Subcutaneous abdominal adipose tissue (tissue), 5 donors: ENCODE measurements around the gene TBC1D10B.

Experiments used
- H3K27ac ChIP-seq: one replicate; pipeline ENCODE4 v1.7.0; 2013; ENCODE audit warnings: low read depth, mild to moderate bottlenecking, inconsistent platforms, low read length, moderate library complexity
- H3K27me3 ChIP-seq, 5 donors: one replicate each; pipeline ENCODE4 v1.7.0; 2013; ENCODE audit warnings: low read length in 5 of 5, inconsistent platforms in 1 of 5; ENCODE audit not compliant: control insufficient read depth in 5 of 5, insufficient read depth in 4 of 5
- H3K36me3 ChIP-seq, 5 donors: one replicate each; pipeline ENCODE4 v1.7.0; 2013; ENCODE audit warnings: low read length in 5 of 5; ENCODE audit not compliant: control insufficient read depth in 5 of 5, insufficient read depth in 5 of 5
- H3K4me1 ChIP-seq, 5 donors: one replicate each; pipeline ENCODE4 v1.7.0; 2013; ENCODE audit warnings: low read length in 5 of 5, mild to moderate bottlenecking in 3 of 5, moderate library complexity in 1 of 5; ENCODE audit not compliant: control insufficient read depth in 5 of 5, insufficient read depth in 5 of 5
- H3K4me3 ChIP-seq, 5 donors: one replicate each; pipeline ENCODE4 v1.7.0; 2013; ENCODE audit warnings: low read length in 5 of 5, low read depth in 1 of 5
- H3K9ac ChIP-seq, 5 donors: one replicate each; pipeline ENCODE4 v1.7.0; 2013; ENCODE audit warnings: low read length in 5 of 5, mild to moderate bottlenecking in 4 of 5, moderate library complexity in 3 of 5
- H3K9me3 ChIP-seq, 5 donors: one replicate each; pipeline ENCODE4 v1.7.0; 2013; ENCODE audit warnings: low read length in 5 of 5; ENCODE audit not compliant: control insufficient read depth in 5 of 5
- donor health status: healthy.
- donor health status: healthy.
- donor health status: healthy.
- donor health status: healthy.
- donor health status: healthy.

TBC1D10B gene

DNA sequence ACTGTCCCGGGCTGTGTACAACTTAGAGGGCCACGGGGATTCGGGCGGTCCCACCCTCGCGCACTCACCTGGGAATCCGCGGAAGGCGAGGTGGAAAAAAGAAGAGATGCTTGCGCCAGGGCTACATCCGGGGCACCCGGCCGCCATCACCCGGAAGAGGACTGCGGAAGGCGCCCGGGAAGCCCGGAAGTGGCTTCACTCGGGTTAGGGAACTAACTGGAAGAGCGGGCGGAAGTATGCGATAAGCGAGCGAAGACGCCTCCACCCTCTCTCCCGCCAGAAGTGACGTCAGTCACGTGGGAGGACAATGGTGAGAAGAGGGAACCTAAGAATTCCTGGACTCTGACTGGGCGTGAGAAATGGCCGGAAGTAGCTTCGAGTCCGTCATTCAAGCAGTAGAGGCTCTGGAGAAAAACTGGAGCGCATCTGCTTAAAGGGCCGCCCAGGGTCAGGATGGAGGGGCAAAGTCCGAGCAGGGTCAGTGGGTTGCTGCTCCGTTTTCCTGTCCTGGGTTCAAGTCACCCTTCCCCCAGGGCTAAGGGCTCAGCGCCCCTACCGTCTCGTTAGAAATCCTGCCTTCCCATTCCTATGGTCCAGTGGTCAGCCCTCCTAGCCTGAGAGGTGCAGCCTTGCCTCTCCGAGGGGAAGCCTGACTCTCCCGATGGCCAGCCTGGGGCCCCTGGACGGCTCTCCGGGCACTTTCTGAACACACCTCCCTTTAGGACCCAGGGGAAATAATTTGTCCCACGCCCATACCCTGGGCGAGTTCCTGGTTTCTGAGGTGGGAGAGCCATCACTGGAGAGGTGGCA is 14.9 kb downstream of the TBC1D10B start, which contains the start of gene CD2BP2:
Gene CD2BP2 (minus strand): TSS at position 165 of the 810 bp plus-strand sequence. CDS start 627 bp downstream, outside the sequence.
- Histone ChIP-seq H3K36me3 (peaks cover 0 to 74% (median 61%) of the 10 kb centered on the region in 5 donors), H3K9me3 (no peaks in the 10 kb centered on the region), H3K4me1 (peaks cover 14 to 62% (median 51%) of the 10 kb centered on the region in 5 donors), H3K27ac (peak within 1 kb of the TSS; percentile 97), H3K9ac (peak within 1 kb of the TSS; percentile 74 to 98 (median 94)), H3K4me3 (peak within 1 kb of the TSS; percentile 87 to 98 (median 92)), H3K27me3 (peaks cover 0 to 8% (median 0%) of the 10 kb centered on the region in 5 donors)

DNA sequence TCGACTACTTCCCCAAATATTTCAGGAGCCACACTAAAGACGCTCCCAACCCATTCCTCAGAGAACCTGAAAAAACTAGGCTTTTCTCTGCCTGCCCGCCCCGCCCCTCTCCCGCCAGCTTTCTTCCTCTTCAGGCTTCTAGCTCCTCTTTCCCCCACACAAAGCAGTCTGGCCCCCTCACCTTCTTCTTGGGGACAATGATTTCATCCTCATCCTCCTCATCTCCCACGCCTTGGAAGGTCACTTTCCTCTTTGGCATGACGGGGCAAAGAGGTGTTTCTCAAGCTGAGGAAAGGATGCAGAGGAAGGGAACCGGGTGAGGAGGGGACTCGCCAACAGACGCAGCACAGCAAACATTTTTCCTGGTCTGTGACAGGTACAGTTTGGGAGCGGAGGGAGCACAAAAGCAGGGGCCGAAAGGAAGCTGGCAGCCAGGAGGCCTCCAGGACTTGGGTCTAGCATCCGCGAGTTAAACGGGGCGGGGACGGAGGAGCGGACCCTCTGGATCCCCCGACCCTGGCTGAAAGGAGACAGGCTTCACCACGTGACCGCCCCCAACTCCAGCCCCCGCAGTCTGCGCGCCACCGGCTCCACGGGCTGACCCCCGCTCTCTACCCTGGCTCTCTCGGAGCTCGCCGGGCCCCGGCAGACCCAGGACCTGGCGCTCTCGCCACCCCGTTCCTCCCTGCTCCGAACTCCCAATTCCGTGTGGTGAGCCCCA is 15.7 kb downstream of the TBC1D10B start:
- peaks cover 0 to 70% (median 56%) of the 10 kb centered on the region in 5 donors for H3K36me3 ChIP-seq
- peaks cover 14 to 62% (median 51%) of the 10 kb centered on the region in 5 donors for H3K4me1 ChIP-seq
- H3K27ac ChIP-seq, result peak overlapping the region; percentile 97
- H3K9ac ChIP-seq, result peak overlapping the region; percentile 74 to 95 (median 83)
- H3K9me3 ChIP-seq, result no peaks in the 10 kb centered on the region
- peaks cover 0 to 8% (median 0%) of the 10 kb centered on the region in 5 donors for H3K27me3 ChIP-seq
- H3K4me3 ChIP-seq, result peak overlapping the region; percentile 87 to 98 (median 92)

DNA sequence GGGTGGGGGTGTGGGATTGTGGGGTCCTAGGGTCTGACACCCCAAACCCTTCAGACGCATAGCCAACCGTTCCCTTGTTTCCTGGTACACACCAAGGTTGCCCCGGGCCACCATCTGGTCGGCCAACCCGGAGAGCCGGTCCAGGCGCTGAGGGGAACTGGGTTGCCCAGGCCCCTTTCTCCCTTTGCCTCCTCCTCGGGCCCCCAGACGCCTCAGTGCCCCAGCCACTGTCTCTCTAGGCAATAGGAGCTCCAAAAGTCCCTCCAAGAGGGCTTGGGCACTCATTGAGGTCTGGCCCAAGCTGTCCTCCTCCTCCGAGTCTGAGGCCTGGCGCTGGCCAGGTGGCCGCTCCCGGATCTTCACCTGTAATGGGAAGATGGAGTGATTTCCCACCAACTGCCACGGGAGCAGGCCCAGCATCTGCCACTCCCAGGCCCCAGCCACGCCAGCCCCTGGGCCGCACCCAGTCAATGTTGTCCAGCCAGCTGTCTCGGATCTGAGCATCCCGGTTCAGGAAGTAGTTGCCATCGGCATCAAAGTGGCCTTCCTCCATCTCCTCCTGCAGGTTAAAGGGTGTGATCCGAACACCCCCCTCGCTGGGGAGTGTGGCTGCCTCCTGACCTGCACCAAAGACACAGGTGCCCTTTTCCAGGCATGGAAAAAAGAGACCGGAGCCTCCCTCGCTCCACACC is 16.7 kb downstream of the TBC1D10B start:
- peak overlapping the region in 1 of 5 donors; percentile 88 for H3K4me3 ChIP-seq
- H3K9me3 ChIP-seq, result no peaks in the 10 kb centered on the region
- peaks cover 14 to 62% (median 51%) of the 10 kb centered on the region in 5 donors for H3K4me1 ChIP-seq
- H3K9ac ChIP-seq, result peak overlapping the region in 4 of 5 donors; percentile 77 to 95 (median 88)
- peaks cover 0 to 60% (median 46%) of the 10 kb centered on the region in 5 donors for H3K36me3 ChIP-seq
- peak overlapping the region; percentile 97 for H3K27ac ChIP-seq
- peaks cover 0 to 8% (median 0%) of the 10 kb centered on the region in 5 donors for H3K27me3 ChIP-seq

DNA sequence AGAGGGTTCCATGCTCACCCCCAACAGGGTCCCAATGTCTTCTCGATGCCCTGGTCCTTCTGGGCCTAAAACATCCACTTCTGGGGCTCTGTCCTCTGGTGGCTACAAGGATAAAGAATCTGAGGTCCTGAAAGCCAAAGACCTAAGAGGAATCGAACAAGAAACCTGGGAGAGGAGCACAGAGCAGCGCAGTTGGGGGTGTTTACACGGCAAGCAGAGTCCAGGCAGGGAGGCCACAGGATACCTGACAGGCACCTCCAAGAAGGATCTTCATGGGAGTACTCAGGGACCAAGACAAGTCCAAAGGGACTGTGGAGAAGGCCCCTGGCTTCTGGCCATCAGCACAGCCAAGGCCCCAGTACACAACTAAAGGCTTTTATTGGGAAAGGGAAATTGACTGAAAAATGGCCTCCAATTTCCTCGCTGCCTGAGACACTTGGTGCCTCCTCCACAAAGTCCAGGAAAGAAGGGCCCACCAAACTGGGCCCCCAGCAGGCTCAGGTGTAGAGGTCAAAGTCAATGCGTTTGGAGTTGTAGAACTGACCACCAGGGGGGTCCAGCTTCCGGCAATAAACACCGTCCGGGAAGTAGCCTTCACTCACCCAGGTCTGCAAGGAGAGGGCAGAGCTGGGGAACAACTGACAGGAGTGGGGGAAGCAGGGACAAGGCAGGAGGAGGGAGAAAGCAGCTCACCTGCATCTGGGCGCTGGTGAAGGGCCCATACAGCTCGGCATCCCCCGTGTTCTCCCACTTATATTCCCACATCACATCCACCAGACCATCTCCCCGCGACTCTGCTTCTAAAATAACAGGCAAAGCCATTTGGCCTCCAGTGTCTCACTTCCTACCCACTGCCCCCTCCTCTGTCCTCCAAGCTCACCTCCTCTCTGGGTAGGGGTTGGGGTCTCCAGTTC is 17.5 kb downstream of the TBC1D10B start:
- peaks cover 0 to 52% (median 38%) of the 10 kb centered on the region in 5 donors for H3K36me3 ChIP-seq
- H3K9ac ChIP-seq, result peak overlapping the region in 2 of 5 donors; percentile 48 to 68
- H3K9me3 ChIP-seq, result no peaks in the 10 kb centered on the region
- H3K4me3 ChIP-seq, result no peak overlapping the region
- peaks cover 14 to 62% (median 51%) of the 10 kb centered on the region in 5 donors for H3K4me1 ChIP-seq
- H3K27me3 ChIP-seq, result peaks cover 0 to 8% (median 0%) of the 10 kb centered on the region in 5 donors
- H3K27ac ChIP-seq, result peak overlapping the region; percentile 97

DNA sequence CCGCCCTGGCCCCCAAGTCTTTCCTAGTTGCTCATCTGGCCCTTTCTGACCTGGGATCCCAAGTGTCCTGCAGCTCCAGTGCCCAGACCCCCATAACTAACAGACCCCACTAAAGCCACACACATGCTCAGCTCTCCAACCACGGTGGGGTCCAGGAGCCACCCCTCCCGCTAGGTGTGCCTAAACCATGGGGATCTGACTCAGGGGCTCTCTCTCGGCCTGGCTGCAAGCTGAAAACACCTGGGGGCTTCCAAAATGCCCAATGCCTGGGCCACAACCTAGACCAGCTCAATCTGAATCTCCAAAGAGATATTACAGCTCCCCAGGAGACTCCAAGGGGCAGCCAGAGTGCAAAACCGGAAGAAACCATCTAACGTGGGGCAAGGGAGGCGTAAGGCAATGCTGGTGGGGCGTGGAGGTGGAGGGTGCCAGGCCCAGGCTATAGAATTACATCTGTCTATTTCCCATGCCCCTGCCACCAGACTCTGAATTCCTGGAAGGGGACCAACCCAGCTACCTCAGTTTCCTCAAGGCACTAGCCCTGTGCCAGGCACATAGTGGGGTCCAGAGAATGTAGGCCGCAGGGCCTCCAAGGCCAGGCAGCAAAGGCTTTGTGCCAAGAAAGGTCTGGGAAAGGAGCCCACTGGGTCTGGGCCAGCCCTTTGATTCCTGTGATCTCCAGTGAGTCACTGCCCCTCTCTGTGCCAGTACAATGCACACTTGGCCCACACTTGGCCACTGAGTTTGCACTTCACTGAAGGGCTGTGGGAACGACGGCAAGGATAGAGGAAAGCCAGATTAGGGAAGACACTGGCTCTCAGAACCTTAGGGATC is 18.5 kb downstream of the TBC1D10B start:
- H3K27me3 ChIP-seq, result peaks cover 0 to 8% (median 0%) of the 10 kb centered on the region in 5 donors
- H3K4me1 ChIP-seq, result peaks cover 14 to 55% (median 48%) of the 10 kb centered on the region in 5 donors
- H3K9me3 ChIP-seq, result no peaks in the 10 kb centered on the region
- H3K9ac ChIP-seq, result peak overlapping the region; percentile 26 to 68 (median 37)
- H3K27ac ChIP-seq, result peak overlapping the region; percentile 97
- H3K36me3 ChIP-seq, result peaks cover 0 to 43% (median 31%) of the 10 kb centered on the region in 5 donors
- H3K4me3 ChIP-seq, result no peak overlapping the region

DNA sequence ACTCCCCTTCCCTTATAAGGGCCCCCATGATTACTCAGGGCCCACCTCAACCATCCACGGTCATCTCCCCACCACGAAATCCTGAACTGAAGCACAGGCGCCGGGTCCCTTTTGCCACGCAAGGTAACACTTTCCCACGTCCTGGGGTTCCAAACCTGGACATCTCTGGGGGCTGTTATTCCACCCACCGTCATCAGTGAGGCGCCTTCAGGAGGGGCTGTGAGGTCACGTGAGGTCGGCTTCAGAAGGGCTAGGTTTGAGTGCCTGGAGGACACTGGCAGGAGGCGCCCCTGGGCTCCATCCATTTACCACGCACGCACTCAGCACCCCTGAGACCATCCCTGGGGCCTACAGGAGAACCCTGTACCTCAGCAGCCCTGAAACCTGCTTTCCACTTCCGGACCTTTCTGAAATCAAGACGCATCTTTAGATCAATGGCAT is 19.3 kb downstream of the TBC1D10B start:
- no peak overlapping the region for H3K9ac ChIP-seq
- H3K36me3 ChIP-seq, result peaks cover 0 to 40% (median 31%) of the 10 kb centered on the region in 5 donors
- no peaks in the 10 kb centered on the region for H3K9me3 ChIP-seq
- peaks cover 0 to 8% (median 0%) of the 10 kb centered on the region in 5 donors for H3K27me3 ChIP-seq
- H3K4me3 ChIP-seq, result no peak overlapping the region
- no peak overlapping the region for H3K27ac ChIP-seq
- H3K4me1 ChIP-seq, result peaks cover 14 to 47% (median 41%) of the 10 kb centered on the region in 5 donors

DNA sequence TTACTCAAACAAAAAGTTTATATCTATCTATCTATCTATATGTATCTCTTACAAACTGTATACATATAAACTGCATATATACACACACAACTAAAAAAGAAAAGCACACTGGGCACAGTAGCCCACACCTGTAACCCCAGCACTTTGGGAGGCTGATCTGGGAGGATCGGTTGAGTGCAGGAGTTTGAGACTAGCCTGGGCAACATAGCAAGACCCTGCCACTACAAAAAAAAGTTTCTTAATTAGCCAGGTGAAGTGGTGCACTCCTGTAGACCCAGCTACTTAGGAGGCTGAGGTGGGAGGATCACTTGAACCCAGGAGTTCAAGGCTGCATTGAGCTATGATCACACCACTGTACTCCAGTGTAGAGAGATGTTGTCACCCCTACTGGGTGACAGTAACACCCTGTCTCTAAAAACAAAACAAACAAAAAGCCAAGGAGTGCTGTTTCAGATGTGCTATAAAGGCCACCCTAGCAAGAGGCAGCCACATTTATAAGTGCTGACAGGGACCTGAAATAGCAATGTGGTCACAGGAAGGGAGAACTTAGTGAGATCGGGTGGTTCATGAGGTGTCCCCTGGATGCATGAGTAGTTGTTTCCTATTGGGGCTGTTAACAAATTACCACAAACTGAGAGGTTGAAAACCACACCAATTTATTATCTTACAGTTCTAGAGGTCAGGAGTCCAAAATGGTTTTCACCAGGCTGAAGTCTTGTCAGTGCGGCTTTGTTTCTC is 20.0 kb downstream of the TBC1D10B start:
- H3K4me1 ChIP-seq, result peaks cover 11 to 40% (median 35%) of the 10 kb centered on the region in 5 donors
- peaks cover 0 to 6% (median 0%) of the 10 kb centered on the region in 5 donors for H3K27me3 ChIP-seq
- no peak overlapping the region for H3K9ac ChIP-seq
- H3K9me3 ChIP-seq, result no peaks in the 10 kb centered on the region
- H3K27ac ChIP-seq, result no peak overlapping the region
- H3K4me3 ChIP-seq, result no peak overlapping the region
- peaks cover 0 to 40% (median 31%) of the 10 kb centered on the region in 5 donors for H3K36me3 ChIP-seq

DNA sequence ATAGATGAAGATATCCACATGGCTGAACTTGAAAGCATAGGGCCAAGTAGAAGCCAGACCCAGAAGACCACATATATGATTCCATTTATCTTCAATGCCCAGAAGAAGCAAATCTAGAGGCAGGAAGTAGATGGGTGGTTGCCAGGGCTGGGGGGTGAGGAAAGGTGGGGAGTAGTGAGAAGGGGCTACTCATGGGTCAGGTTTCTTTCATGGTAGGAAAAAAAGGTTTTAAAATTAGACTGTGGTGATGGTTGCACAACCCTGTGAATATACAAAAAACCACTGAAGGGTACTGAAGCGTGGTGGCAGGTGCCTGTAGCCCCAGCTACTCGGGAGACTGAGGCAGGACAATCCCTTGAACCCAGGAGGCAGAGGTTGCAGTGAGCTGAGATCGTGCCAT is 20.6 kb downstream of the TBC1D10B start:
- Histone ChIP-seq H3K9me3 (no peaks in the 10 kb centered on the region), H3K27ac (no peak overlapping the region), H3K4me3 (no peak overlapping the region), H3K27me3 (peaks cover 0 to 4% (median 0%) of the 10 kb centered on the region in 5 donors), H3K4me1 (peaks cover 10 to 36% (median 33%) of the 10 kb centered on the region in 5 donors), H3K36me3 (peaks cover 0 to 40% (median 31%) of the 10 kb centered on the region in 5 donors), H3K9ac (no peak overlapping the region)
